K562 (cell line): ENCODE results near the gene MAP3K13. TPM values are rescaled to one million over a fixed set of nuclear protein-coding genes. Genes with fewer than 3 reads are reported as not detected.

Source experiments
- ATF1 ChIP-seq, 2 experiments: fragments of 450-650 bp in 1 of 2; IDR thresholded peaks; 2 replicates each; pipeline ENCODE4 v1.6.1; 2016; ENCODE audit warnings: missing compliant biosample characterization in 1 of 2, missing genetic modification characterization in 1 of 2
- BHLHE40 ChIP-seq: IDR thresholded peaks from 2 replicates; pipeline ENCODE4 v1.6.1; 2011; ENCODE audit warnings: low read length, improper control_type of control experiment
- CREB1 ChIP-seq, 2 experiments: sonication (generic) in 1 of 2; formaldehyde crosslinking in 1 of 2; IDR thresholded peaks; 2 replicates each; pipeline versions ENCODE4 v1.6.1 to v1.8.0; 2012 to 2022; ENCODE audit warnings: inconsistent platforms in 1 of 2, mild to moderate bottlenecking in 1 of 2, missing genetic modification reagents in 1 of 2, moderate library complexity in 1 of 2
- CREM ChIP-seq: IDR thresholded peaks from 2 replicates; pipeline ENCODE4 v1.6.1; 2014; ENCODE audit warnings: antibody characterized with exemption, low read depth
- DPF2 ChIP-seq: fragments of 450-650 bp; IDR thresholded peaks from 2 replicates; pipeline ENCODE4 v1.6.1; 2016
- EP300 ChIP-seq: IDR thresholded peaks from 2 replicates; pipeline ENCODE4 v1.6.1; 2012; ENCODE audit warnings: low read length, improper control_type of control experiment
- FOSL1 ChIP-seq: fragments of 200-800 bp; sonication (Bioruptor generic); conservative IDR thresholded peaks from 2 replicates; pipeline ENCODE4 v1.6.1; 2016; ENCODE audit warnings: missing genetic modification characterization, missing compliant biosample characterization
- HDAC2 ChIP-seq: fragments of 450-650 bp; IDR thresholded peaks from 2 replicates; pipeline ENCODE4 v1.6.1; 2016; ENCODE audit warnings: mild to moderate bottlenecking
- ID3 ChIP-seq, 2 experiments: fragments of 250-450 bp in 1 of 2; fragments of 450-650 bp in 1 of 2; sonication (Bioruptor Pico) in 1 of 2; IDR thresholded peaks; 2 replicates each; pipeline versions ENCODE4 v1.6.1 to v1.8.0; 2016 to 2021; ENCODE audit warnings: mild to moderate bottlenecking in 2 of 2, moderate library complexity in 2 of 2, missing compliant biosample characterization in 1 of 2, missing genetic modification characterization in 1 of 2
- JUND ChIP-seq, 2 experiments: IDR thresholded peaks; 2 replicates in 1 of 2; 3 replicates in 1 of 2; pipeline ENCODE4 v1.6.1; 2011; ENCODE audit warnings: borderline replicate concordance in 2 of 2, low read depth in 2 of 2, low read length in 2 of 2, improper control_type of control experiment in 1 of 2, missing biosample characterization in 1 of 2, missing genetic modification characterization in 1 of 2, missing genetic modification reagents in 1 of 2
- MAX ChIP-seq: sonication (generic); formaldehyde crosslinking; IDR thresholded peaks from 2 replicates; pipeline ENCODE4 v1.9.0; 2022; ENCODE audit warnings: mild to moderate bottlenecking, missing genetic modification reagents
- MAZ ChIP-seq, 2 experiments: fragments of 450-650 bp in 1 of 2; sonication (generic) in 1 of 2; formaldehyde crosslinking; IDR thresholded peaks in 1 of 2; conservative IDR thresholded peaks in 1 of 2; 2 replicates each; pipeline versions ENCODE4 v1.4.0 to v1.5.0; 2020; ENCODE audit warnings: mild to moderate bottlenecking in 1 of 2, missing genetic modification reagents in 1 of 2
- MYC ChIP-seq, 2 experiments: fragments of 250-450 bp in 1 of 2; sonication (Bioruptor Pico) in 1 of 2; IDR thresholded peaks; 2 replicates each; pipeline versions ENCODE4 v1.5.1 to v1.6.1; 2012 to 2021; ENCODE audit warnings: low read depth in 2 of 2, borderline replicate concordance in 1 of 2, improper control_type of control experiment in 1 of 2, low read length in 1 of 2, mild to moderate bottlenecking in 1 of 2, moderate library complexity in 1 of 2
- PHB2 ChIP-seq: fragments of 450-650 bp; IDR thresholded peaks from 2 replicates; pipeline ENCODE4 v1.6.1; 2017; ENCODE audit warnings: low read depth
- RNF2 ChIP-seq: sonication (generic); IDR thresholded peaks from 2 replicates; pipeline ENCODE4 v1.6.1; 2016
- SOX6 ChIP-seq: fragments of 450-650 bp; IDR thresholded peaks from 2 replicates; pipeline ENCODE4 v1.6.1; 2014; ENCODE audit warnings: mild to moderate bottlenecking
- ZFX ChIP-seq: sonication (generic); formaldehyde crosslinking; IDR thresholded peaks from 2 replicates; pipeline ENCODE4 v1.8.0; 2022; ENCODE audit warnings: mild to moderate bottlenecking, missing genetic modification reagents, moderate library complexity
- ZNF197 ChIP-seq: fragments of 200-800 bp; sonication (Bioruptor generic); IDR thresholded peaks from 2 replicates; pipeline ENCODE4 v1.6.1; 2016; ENCODE audit warnings: low read depth, missing genetic modification characterization, missing compliant biosample characterization
- ZNF592 ChIP-seq: fragments of 450-650 bp; IDR thresholded peaks from 2 replicates; pipeline ENCODE4 v1.6.1; 2017; ENCODE audit warnings: antibody characterized with exemption, mild to moderate bottlenecking
- ZNF76 ChIP-seq: fragments of 250-450 bp; sonication (Bioruptor Pico); IDR thresholded peaks from 2 replicates; pipeline ENCODE4 v1.4.0; 2020; ENCODE audit warnings: mild to moderate bottlenecking, moderate library complexity, borderline replicate concordance
- polyA plus RNA-seq, 8 experiments: library from polyadenylated mRNA; depleted of rRNA in 4 of 8; stranded (reverse) in 5 of 8; unstranded in 3 of 8; fragments of >200 nt; fragmentation: Nextera tagmentation in 2 of 8; fragmentation: Illumina TruSeq in 1 of 8; extraction: Ambion mirVana in 2 of 8; extraction: Trizol in 1 of 8; gene quantifications; 2 replicates each; pipeline versions ENCODE4 v1.2.1 to v1.2.3, GENCODE V29; 2011 to 2014; ENCODE audit warnings: inconsistent platforms in 1 of 8, missing spikeins in 1 of 8
- total RNA-seq, 7 experiments: library from RNA; depleted of rRNA in 6 of 7; stranded (reverse); fragments of >200 nt in 6 of 7; fragmentation: Illumina TruSeq in 2 of 7; extraction: Trizol in 2 of 7; gene quantifications; 2 replicates each; pipeline versions ENCODE4 v1.2.1 to v1.2.3, GENCODE V29; 2011 to 2021; ENCODE audit warnings: low replicate concordance in 1 of 7

The MAP3K13 gene
- total and polyA plus RNA-seq, 9 of the 15 experiments (the other 6 are each of a cell fraction or from before 2014, with no cell fraction given), result 0.04 to 0.32 (median 0.15) TPM; not detected in 2

GRCh38 chr3:185473290-185473815 lies 110.4 kb downstream of the MAP3K13 start (continued):
- TF ChIP-seq MAZ (CRISPR knock-in tag; conservative IDR thresholded peaks at IDR 0.05 in 1 of 2, IDR thresholded peaks at IDR 0.05 in 1 of 2) (peak; percentile 38 to 66; a peak in 1 of 4 replicates), RNF2 (0 out of 2 replicates have a peak, but pooled peaks have one; percentile 32), EP300 (peak; percentile 81), MYC (IDR thresholded peaks at IDR 0.05; ENCODE audit: low read depth, low read length) (0 out of 2 replicates have a peak, but pooled peaks have one; percentile 22), MYC (CRISPR knock-in tag; IDR thresholded peaks at IDR 0.05; ENCODE audit: borderline replicate concordance, low read depth) (no peak), JUND (IDR thresholded peaks at IDR 0.05; ENCODE audit: borderline replicate concordance, low read depth, low read length) (peak; percentile 99), JUND (tag; IDR thresholded peaks at IDR 0.05; ENCODE audit: borderline replicate concordance, low read depth, low read length) (peak; percentile 98; the same call in 2 of the 3 replicates), ZNF76 (0 out of 2 replicates have a peak, but pooled peaks have one; percentile 26), HDAC2 (peak; percentile 48; the same call in 1 of the 2 replicates), ZFX (CRISPR knock-in tag) (peak; percentile 67), DPF2 (peak; percentile 94), CREB1 (IDR thresholded peaks at IDR 0.05) (peak; percentile 55; the same call in 1 of the 2 replicates), CREB1 (CRISPR knock-in tag; IDR thresholded peaks at IDR 0.05) (peak; percentile 36; the same call in 1 of the 2 replicates), BHLHE40 (peak; percentile 74), SOX6 (peak; percentile 77; the same call in 1 of the 2 replicates), ZNF197 (0 out of 2 replicates have a peak, but pooled peaks have one; percentile 32), ATF1 (CRISPR knock-in tag; IDR thresholded peaks at IDR 0.05) (no peak), ATF1 (tag; IDR thresholded peaks at IDR 0.05) (peak; percentile 69), CREM (peak; percentile 74), ID3 (CRISPR knock-in tag; IDR thresholded peaks at IDR 0.05) (no peak), ID3 (tag; IDR thresholded peaks at IDR 0.05) (peak; percentile 98), PHB2 (no peak), FOSL1 (peak; percentile 97), MAX (CRISPR knock-in tag) (0 out of 2 replicates have a peak, but pooled peaks have one; percentile 39), ZNF592 (peak; percentile 82)
